OCI-LY7 (cell line): ENCODE measurements around the gene KLK1. TPM values are rescaled to one million over a fixed set of nuclear protein-coding genes. Genes with fewer than 3 reads are reported as not detected.

Source experiments
- BruUV-seq: library from RNA; stranded (reverse); fragments of 400-500 nt; replicated peaks from 2 replicates; lab custom pipeline; 2021; lab: Mats Ljungman, UMichigan
- CTCF ChIA-PET: fragments of 300-600 bp; sonication (Branson Sonifier 250); formaldehyde crosslinking; loops from one replicate; lab custom pipeline; 2022; ENCODE audit warnings: antibody characterized with exemption; ENCODE audit not compliant: unreplicated experiment; lab: Charles Lee
- POLR2A ChIA-PET: fragments of 300-600 bp; sonication (Branson Sonifier 250); formaldehyde crosslinking; loops from one replicate; lab custom pipeline; 2022; ENCODE audit warnings: antibody characterized with exemption; lab: Charles Lee
- DNase-seq: peaks from one replicate; pipeline ENCODE4 v3.0.0-alpha.2; 2015; ENCODE audit warnings: low spot score
- H2AFZ ChIP-seq: fragments of 200-600 bp; sonication (generic), shearing (Covaris generic); 2 replicates; pipeline ENCODE4 v1.6.1; 2014; ENCODE audit warnings: mild to moderate bottlenecking, antibody characterized with exemption, low read length, moderate library complexity
- H3K27ac ChIP-seq: fragments of 200-600 bp; sonication (generic); 2 replicates; pipeline ENCODE4 v1.5.1; 2014; ENCODE audit warnings: mixed run types, low read depth, mild to moderate bottlenecking, moderate library complexity, low read length, inconsistent platforms; ENCODE audit not compliant: poor library complexity, severe bottlenecking
- H3K36me3 ChIP-seq: fragments of 200-600 bp; sonication (generic); 2 replicates; pipeline ENCODE4 v1.6.1; 2014; ENCODE audit warnings: mild to moderate bottlenecking, antibody characterized with exemption, low read length, moderate library complexity, mixed read lengths; ENCODE audit not compliant: insufficient read depth
- H3K4me1 ChIP-seq: fragments of 200-600 bp; sonication (generic); 2 replicates; pipeline ENCODE4 v1.5.1; 2014; ENCODE audit warnings: mild to moderate bottlenecking, low read length; ENCODE audit not compliant: insufficient read depth, poor library complexity, severe bottlenecking
- H3K4me2 ChIP-seq: fragments of 200-600 bp; sonication (generic); 2 replicates; pipeline ENCODE4 v1.6.1; 2014; ENCODE audit warnings: mild to moderate bottlenecking, low read length
- H3K4me3 ChIP-seq: fragments of 200-600 bp; sonication (generic); 2 replicates; pipeline ENCODE4 v1.5.1; 2014; ENCODE audit warnings: mild to moderate bottlenecking, low read depth, low read length; ENCODE audit not compliant: poor library complexity, severe bottlenecking
- H3K79me2 ChIP-seq: fragments of 200-600 bp; sonication (generic); 2 replicates; pipeline ENCODE4 v1.6.1; 2016; ENCODE audit warnings: low read depth, mild to moderate bottlenecking, low read length, moderate library complexity, mixed read lengths; ENCODE audit not compliant: insufficient read depth
- H3K9me2 ChIP-seq: fragments of 200-600 bp; sonication (generic); 2 replicates; pipeline ENCODE4 v1.6.1; 2016; ENCODE audit warnings: mild to moderate bottlenecking, low read length, mixed read lengths; ENCODE audit not compliant: insufficient read depth
- H3K9me3 ChIP-seq: fragments of 200-600 bp; sonication (generic); 2 replicates; pipeline ENCODE4 v1.6.1; 2014; ENCODE audit warnings: mild to moderate bottlenecking, mixed run types, low read length, mixed read lengths
- H4K20me1 ChIP-seq: fragments of 200-600 bp; sonication (generic); 2 replicates; pipeline ENCODE4 v1.6.1; 2014; ENCODE audit warnings: mild to moderate bottlenecking, antibody characterized with exemption, low read length, moderate library complexity, mixed read lengths; ENCODE audit not compliant: insufficient read depth
- CTCF ChIP-seq: fragments of 200-600 bp; sonication (generic); conservative IDR thresholded peaks from 2 replicates; pipeline ENCODE4 v1.5.1; 2014; ENCODE audit warnings: mild to moderate bottlenecking, antibody characterized with exemption, low read length, moderate library complexity, mixed read lengths
- EZH2phosphoT487 ChIP-seq: fragments of 200-600 bp; sonication (generic); IDR thresholded peaks from 2 replicates; pipeline ENCODE4 v1.6.1; 2018; ENCODE audit warnings: low read depth, borderline replicate concordance, mild to moderate bottlenecking, mixed run types, antibody characterized with exemption, low read length, moderate library complexity, mixed read lengths
- intact Hi-C: fragments of 100-400 bp; cut with micrococcal nuclease; formaldehyde crosslinking; loops from one replicate; pipeline ENCODE4 v1.10.0; 2022; ENCODE audit not compliant: unreplicated experiment
- total RNA-seq, 2 experiments: library from RNA; depleted of rRNA in 1 of 2; stranded (reverse); fragments of >200 nt in 1 of 2; shearing (Covaris generic) in 1 of 2; gene quantifications; 2 replicates each; pipeline ENCODE4 v1.2.3, GENCODE V29; 2014 to 2022

Gene KLK1
- total RNA-seq, 2 experiments from 2014 or later, result 5.1 TPM; not detected in 1

- peaks cover 8% of the 10 kb centered on the region for H3K4me1 ChIP-seq
- no peaks in the 10 kb centered on the region for H3K79me2 ChIP-seq
- TF ChIP-seq EZH2phosphoT487 (no peak), CTCF (no peak)
- no peak for DNase-seq
- peaks cover 18% of the 10 kb centered on the region for H3K36me3 ChIP-seq
- H3K4me3 ChIP-seq, result no peak overlapping the region
- no peaks in the 10 kb centered on the region for H3K9me2 ChIP-seq
- BruUV-seq, result no TSS peak
- H4K20me1 ChIP-seq, result 0 out of 2 replicates have a peak, but pooled peaks cover under 1% of the 10 kb centered on the region
- no peak overlapping the region for H3K4me2 ChIP-seq
- no peak overlapping the region for H2AFZ ChIP-seq
- no peak overlapping the region for H3K27ac ChIP-seq
- no peaks in the 10 kb centered on the region for H3K9me3 ChIP-seq
- intact Hi-C loops, result no loop called here
- ChIA-PET CTCF (no interaction called here), POLR2A (interaction anchor here (1.2 kb wide), 1 partner anchor 78 kb away, joined by 3 read pairs; no protein-coding TSS in a partner anchor)
These were observed 31.9 kb downstream of the KLK1 start for GRCh38 chr19:50791594-50792271.

- CTCF ChIA-PET, result no interaction called here
- no peak for DNase-seq
- BruUV-seq, result no TSS peak
- Histone ChIP-seq H3K4me3 (no peak overlapping the region), H3K79me2 (no peaks in the 10 kb centered on the region), H3K9me2 (no peaks in the 10 kb centered on the region), H3K27ac (no peak overlapping the region), H3K36me3 (peaks cover 11% of the 10 kb centered on the region), H3K4me1 (peaks cover 8% of the 10 kb centered on the region), H4K20me1 (no peaks in the 10 kb centered on the region), H2AFZ (no peak overlapping the region), H3K9me3 (no peaks in the 10 kb centered on the region), H3K4me2 (no peak overlapping the region)
- intact Hi-C loops, result no loop called here
- no peak for TF ChIP-seq EZH2phosphoT487
- TF ChIP-seq CTCF, result no peak
- POLR2A ChIA-PET, result no interaction called here
These were observed 32.6 kb downstream of the KLK1 start for GRCh38 chr19:50790922-50791467.

DNA sequence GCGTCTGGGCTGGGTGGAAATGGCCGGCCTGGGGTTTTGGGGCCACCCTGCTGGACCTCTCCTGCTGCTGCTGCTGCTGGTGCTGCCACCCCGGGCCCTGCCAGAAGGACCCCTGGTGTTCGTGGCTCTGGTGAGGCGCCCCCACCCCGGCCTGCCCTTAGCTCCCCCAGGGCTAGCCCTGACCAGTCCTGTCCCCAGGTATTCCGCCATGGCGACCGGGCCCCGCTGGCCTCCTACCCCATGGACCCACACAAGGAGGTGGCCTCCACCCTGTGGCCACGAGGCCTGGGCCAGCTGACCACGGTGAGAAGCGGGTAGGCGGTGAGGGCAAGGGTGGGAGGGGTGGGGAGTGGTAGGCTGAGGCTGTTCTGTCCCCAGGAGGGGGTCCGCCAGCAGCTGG, 33.2 kb downstream of the KLK1 start, which contains the start of gene ACP4:
TSS of gene ACP4 (plus strand) at position 20 of the 400 bp plus-strand sequence. CDS start at position 20, 0 bp downstream.
- peaks cover 5% of the 10 kb centered on the region for H3K36me3 ChIP-seq
- no peak within 1 kb of the TSS for H3K4me3 ChIP-seq
- DNase-seq, result no peak
- ChIA-PET POLR2A (no interaction called here), CTCF (no interaction called here)
- BruUV-seq, result no TSS peak
- TF ChIP-seq EZH2phosphoT487, result no peak
- no peak for TF ChIP-seq CTCF
- H3K9me3 ChIP-seq, result no peaks in the 10 kb centered on the region
- H3K79me2 ChIP-seq, result no peaks in the 10 kb centered on the region
- intact Hi-C loops, result no loop called here
- H3K27ac ChIP-seq, result no peak within 1 kb of the TSS
- no peak within 1 kb of the TSS for H3K4me2 ChIP-seq
- no peaks in the 10 kb centered on the region for H3K9me2 ChIP-seq
- no peak within 1 kb of the TSS for H2AFZ ChIP-seq
- H4K20me1 ChIP-seq, result no peaks in the 10 kb centered on the region
- peaks cover 8% of the 10 kb centered on the region for H3K4me1 ChIP-seq
